ENCODE data around the gene PLXNA1. TPM values are rescaled to one million over a fixed set of nuclear protein-coding genes. Genes with fewer than 3 reads are reported as not detected.

PLXNA1 gene
- polyA plus RNA-seq, 1 of the 3 experiments (the other 2 are of a cell fraction), result 48.1 TPM

- ChIA-PET CTCF (interaction anchor here (0.8 to 4.5 kb wide), 5 partner anchors 8 to 291 kb away, joined by 3 to 28 read pairs (median 8); partner anchors contain the start of gene PLXNA1), POLR2A (no interaction called here)
- no peaks in the 10 kb centered on the region for H3K27me3 ChIP-seq (ENCODE audit: insufficient read depth)
- no peak overlapping the region for H3K9ac ChIP-seq
- peaks cover 6% of the 10 kb centered on the region; the same call in 1 of the 2 replicates for H3K9me3 ChIP-seq
- H3K4me1 ChIP-seq (ENCODE audit: control insufficient read depth in 1 of 2, insufficient read depth in 2 of 2, low read depth in 1 of 2, low read length in 1 of 2), result peaks cover 0 to 18% of the 10 kb centered on the region in 2 experiments; a peak in 1 of 4 replicates
- no peak overlapping the region for H3K4me2 ChIP-seq
- no peak for DNase-seq
- H4K20me1 ChIP-seq (ENCODE audit: insufficient read depth), result no peaks in the 10 kb centered on the region
- WGBS (ENCODE audit: low lambda C conversion rate), result 92% methylated on average over 3 of the region's 5 CpGs
- H2AFZ ChIP-seq (ENCODE audit: low read depth), result no peak overlapping the region
- no peak overlapping the region for H3K4me3 ChIP-seq (ENCODE audit: low read depth in 2 of 2, low read length in 1 of 2)
- no peaks in the 10 kb centered on the region for H3K79me2 ChIP-seq (ENCODE audit: insufficient read depth)
- H3F3A ChIP-seq (replicated peaks; ENCODE audit: insufficient read depth), result no peaks in the 10 kb centered on the region
- no peak overlapping the region for H3K27ac ChIP-seq (ENCODE audit: low read depth in 2 of 2, low read length in 1 of 2)
- no peak for TF ChIP-seq GABPA (IDR thresholded peaks at IDR 0.05; ENCODE audit: low read depth)
- TF ChIP-seq, protein P1, sequence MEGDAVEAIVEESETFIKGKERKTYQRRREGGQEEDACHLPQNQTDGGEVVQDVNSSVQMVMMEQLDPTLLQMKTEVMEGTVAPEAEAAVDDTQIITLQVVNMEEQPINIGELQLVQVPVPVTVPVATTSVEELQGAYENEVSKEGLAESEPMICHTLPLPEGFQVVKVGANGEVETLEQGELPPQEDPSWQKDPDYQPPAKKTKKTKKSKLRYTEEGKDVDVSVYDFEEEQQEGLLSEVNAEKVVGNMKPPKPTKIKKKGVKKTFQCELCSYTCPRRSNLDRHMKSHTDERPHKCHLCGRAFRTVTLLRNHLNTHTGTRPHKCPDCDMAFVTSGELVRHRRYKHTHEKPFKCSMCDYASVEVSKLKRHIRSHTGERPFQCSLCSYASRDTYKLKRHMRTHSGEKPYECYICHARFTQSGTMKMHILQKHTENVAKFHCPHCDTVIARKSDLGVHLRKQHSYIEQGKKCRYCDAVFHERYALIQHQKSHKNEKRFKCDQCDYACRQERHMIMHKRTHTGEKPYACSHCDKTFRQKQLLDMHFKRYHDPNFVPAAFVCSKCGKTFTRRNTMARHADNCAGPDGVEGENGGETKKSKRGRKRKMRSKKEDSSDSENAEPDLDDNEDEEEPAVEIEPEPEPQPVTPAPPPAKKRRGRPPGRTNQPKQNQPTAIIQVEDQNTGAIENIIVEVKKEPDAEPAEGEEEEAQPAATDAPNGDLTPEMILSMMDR (IDR thresholded peaks at IDR 0.05), result no peak
- TF ChIP-seq ZBTB33 (IDR thresholded peaks at IDR 0.05; ENCODE audit: borderline replicate concordance, low read depth), result no peak
- no peak for TF ChIP-seq TAF1 (IDR thresholded peaks at IDR 0.05; ENCODE audit: borderline replicate concordance, low read depth, low read length)
- TF ChIP-seq RAD21 (IDR thresholded peaks at IDR 0.05; ENCODE audit: low read length), result no peak
- no peak for TF ChIP-seq ELF1 (IDR thresholded peaks at IDR 0.05)
- TF ChIP-seq, protein P2, sequence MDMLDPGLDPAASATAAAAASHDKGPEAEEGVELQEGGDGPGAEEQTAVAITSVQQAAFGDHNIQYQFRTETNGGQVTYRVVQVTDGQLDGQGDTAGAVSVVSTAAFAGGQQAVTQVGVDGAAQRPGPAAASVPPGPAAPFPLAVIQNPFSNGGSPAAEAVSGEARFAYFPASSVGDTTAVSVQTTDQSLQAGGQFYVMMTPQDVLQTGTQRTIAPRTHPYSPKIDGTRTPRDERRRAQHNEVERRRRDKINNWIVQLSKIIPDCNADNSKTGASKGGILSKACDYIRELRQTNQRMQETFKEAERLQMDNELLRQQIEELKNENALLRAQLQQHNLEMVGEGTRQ (IDR thresholded peaks at IDR 0.05; ENCODE audit: borderline replicate concordance, low read depth, low read length), result no peak
- no peak for TF ChIP-seq MXI1 (IDR thresholded peaks at IDR 0.05; ENCODE audit: low read depth, low read length)
- TF ChIP-seq, protein P3, sequence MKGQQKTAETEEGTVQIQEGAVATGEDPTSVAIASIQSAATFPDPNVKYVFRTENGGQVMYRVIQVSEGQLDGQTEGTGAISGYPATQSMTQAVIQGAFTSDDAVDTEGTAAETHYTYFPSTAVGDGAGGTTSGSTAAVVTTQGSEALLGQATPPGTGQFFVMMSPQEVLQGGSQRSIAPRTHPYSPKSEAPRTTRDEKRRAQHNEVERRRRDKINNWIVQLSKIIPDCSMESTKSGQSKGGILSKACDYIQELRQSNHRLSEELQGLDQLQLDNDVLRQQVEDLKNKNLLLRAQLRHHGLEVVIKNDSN (IDR thresholded peaks at IDR 0.05; ENCODE audit: borderline replicate concordance, low read depth), result no peak
- TF ChIP-seq SMC3 (IDR thresholded peaks at IDR 0.05; ENCODE audit: low read depth, low read length), result no peak
- no peak for TF ChIP-seq RCOR1 (IDR thresholded peaks at IDR 0.05; ENCODE audit: low read length)
- no peak for TF ChIP-seq NFIC (IDR thresholded peaks at IDR 0.05; ENCODE audit: borderline replicate concordance)
- no peak for TF ChIP-seq TCF12 (IDR thresholded peaks at IDR 0.05)
- TF ChIP-seq REST (IDR thresholded peaks at IDR 0.05; ENCODE audit: low read depth, low read length), result no peak
- no peaks in the 10 kb centered on the region for H3K36me3 ChIP-seq (replicated peaks in 1 of 2; ENCODE audit: control insufficient read depth in 1 of 2, insufficient read depth in 2 of 2, low read length in 1 of 2)
- no peaks in the 10 kb centered on the region for H3K9me2 ChIP-seq
These were observed 12.8 kb upstream of the PLXNA1 start for GRCh38 chr3:126970101-126970500.

Data from SK-N-SH (cell line).